Breast epithelium (tissue), 3 donors: Measurements from ENCODE around the gene IQGAP1.

Experiments
- CTCF ChIP-seq, 3 donors: fragments of 450-650 bp; IDR thresholded peaks; one replicate each; pipeline ENCODE4 v1.5.1; 2016 to 2017; ENCODE audit warnings: antibody characterized with exemption in 3 of 3, mild to moderate bottlenecking in 3 of 3, moderate library complexity in 3 of 3
- POLR2A ChIP-seq: fragments of 450-650 bp; IDR thresholded peaks from one replicate; pipeline ENCODE4 v1.6.1; 2016; ENCODE audit warnings: antibody characterized with exemption, mild to moderate bottlenecking, moderate library complexity
- POLR2AphosphoS5 ChIP-seq, 3 donors: sonication (generic); formaldehyde crosslinking; IDR thresholded peaks; one replicate each; pipeline ENCODE4 v1.6.1; 2017; ENCODE audit warnings: antibody characterized with exemption in 3 of 3

- TF ChIP-seq CTCF (IDR thresholded peaks at IDR 0.05) (no peak), POLR2A (no peak), POLR2AphosphoS5 (IDR thresholded peaks at IDR 0.05) (no peak)
Measured at GRCh38 chr15:90348456-90348855, 39.6 kb upstream of the IQGAP1 start.
